HepG2 (cell line): ENCODE measurements around the gene ZNF541. TPM values are rescaled to one million over a fixed set of nuclear protein-coding genes. Genes with fewer than 3 reads are reported as not detected.
A peak's percentile ranks its signal among the peaks of the same experiment; 100 is the strongest.

Experiments used
- CENPX ChIP-seq: sonication (generic); formaldehyde crosslinking; IDR thresholded peaks from 2 replicates; pipeline ENCODE4 v1.9.0; 2021; ENCODE audit warnings: mild to moderate bottlenecking, missing genetic modification reagents, moderate library complexity
- E2F2 ChIP-seq: sonication (generic); formaldehyde crosslinking; IDR thresholded peaks from 2 replicates; pipeline ENCODE4 v1.4.0; 2020; ENCODE audit warnings: missing genetic modification reagents, borderline replicate concordance
- EEA1 ChIP-seq: sonication (generic); formaldehyde crosslinking; IDR thresholded peaks from 2 replicates; pipeline ENCODE4 v1.5.1; 2020; ENCODE audit warnings: mild to moderate bottlenecking, missing genetic modification reagents, borderline replicate concordance
- GLI4 ChIP-seq: sonication (generic); formaldehyde crosslinking; IDR thresholded peaks from 2 replicates; pipeline ENCODE4 v1.5.1; 2020; ENCODE audit warnings: missing genetic modification reagents, mild to moderate bottlenecking, moderate library complexity, borderline replicate concordance
- GRHL1 ChIP-seq: sonication (generic); formaldehyde crosslinking; conservative IDR thresholded peaks from 2 replicates; pipeline ENCODE4 v1.8.0; 2022; ENCODE audit warnings: missing genetic modification reagents
- HOXA7 ChIP-seq: sonication (generic); formaldehyde crosslinking; IDR thresholded peaks from 2 replicates; pipeline ENCODE4 v1.8.1; 2022; ENCODE audit warnings: mild to moderate bottlenecking, missing genetic modification reagents, moderate library complexity
- IRF9 ChIP-seq: sonication (generic); formaldehyde crosslinking; IDR thresholded peaks from 2 replicates; pipeline ENCODE4 v1.8.0; 2022; ENCODE audit warnings: missing genetic modification reagents, mild to moderate bottlenecking, borderline replicate concordance
- MAFG ChIP-seq: sonication (generic); formaldehyde crosslinking; IDR thresholded peaks from 2 replicates; pipeline ENCODE4 v1.5.1; 2020; ENCODE audit warnings: mild to moderate bottlenecking, missing genetic modification reagents
- PPARG ChIP-seq: conservative IDR thresholded peaks from 2 replicates; pipeline ENCODE4 v1.6.1; 2016; ENCODE audit warnings: missing biosample characterization, missing genetic modification reagents
- REL ChIP-seq: sonication (generic); formaldehyde crosslinking; conservative IDR thresholded peaks from 2 replicates; pipeline ENCODE4 v1.8.0; 2022; ENCODE audit warnings: mild to moderate bottlenecking, missing genetic modification reagents, moderate library complexity
- SIN3A ChIP-seq: IDR thresholded peaks from 2 replicates; pipeline ENCODE4 v1.6.1; 2011; ENCODE audit warnings: low read depth, mild to moderate bottlenecking, control low read depth, low read length, borderline replicate concordance
- TMF1 ChIP-seq: sonication (generic); formaldehyde crosslinking; IDR thresholded peaks from 2 replicates; pipeline ENCODE4 v1.8.1; 2022; ENCODE audit warnings: low read depth, missing genetic modification reagents
- YEATS4 ChIP-seq: sonication (generic); formaldehyde crosslinking; IDR thresholded peaks from 2 replicates; pipeline ENCODE4 v1.4.0; 2020; ENCODE audit warnings: missing genetic modification reagents, borderline replicate concordance
- ZBTB49 ChIP-seq: sonication (generic); formaldehyde crosslinking; IDR thresholded peaks from 2 replicates; pipeline ENCODE4 v1.4.0; 2020; ENCODE audit warnings: missing genetic modification reagents, borderline replicate concordance
- ZGPAT ChIP-seq: IDR thresholded peaks from 2 replicates; pipeline ENCODE4 v1.6.1; 2016; ENCODE audit warnings: mild to moderate bottlenecking
- ZNF362 ChIP-seq: sonication (generic); formaldehyde crosslinking; IDR thresholded peaks from 2 replicates; pipeline ENCODE4 v1.4.0; 2020; ENCODE audit warnings: missing genetic modification reagents, mild to moderate bottlenecking, borderline replicate concordance
- ZNF430 ChIP-seq: sonication (generic); formaldehyde crosslinking; IDR thresholded peaks from 2 replicates; pipeline ENCODE4 v1.9.0; 2021; ENCODE audit warnings: mild to moderate bottlenecking, missing genetic modification reagents
- ZNF792 ChIP-seq: IDR thresholded peaks from 2 replicates; pipeline ENCODE4 v1.6.1; 2016
- ZNF841 ChIP-seq: sonication (generic); formaldehyde crosslinking; IDR thresholded peaks from 2 replicates; pipeline ENCODE4 v1.8.1; 2023; ENCODE audit warnings: missing genetic modification reagents, borderline replicate concordance
- polyA plus RNA-seq, 8 experiments: library from polyadenylated mRNA; depleted of rRNA in 3 of 8; stranded (reverse) in 7 of 8; unstranded in 1 of 8; fragments of >200 nt; fragmentation: Illumina TruSeq in 4 of 8; extraction: Trizol in 4 of 8; gene quantifications; 2 replicates each; pipeline versions ENCODE4 v1.2.1 to v1.2.3, GENCODE V29; 2011 to 2016; ENCODE audit warnings: low read depth in 4 of 8, missing spikeins in 1 of 8, mixed read lengths in 1 of 8; ENCODE audit not compliant: insufficient read depth in 1 of 8
- total RNA-seq, 5 experiments: library from RNA; depleted of rRNA; stranded (reverse); fragments of >200 nt; fragmentation: Illumina TruSeq; extraction: Trizol; gene quantifications; 2 replicates each; pipeline ENCODE4 v1.2.3, GENCODE V29; 2016; ENCODE audit warnings: low read depth in 1 of 5

The ZNF541 gene
- total and polyA plus RNA-seq, 2 of the 13 experiments (the other 11 are each of a cell fraction or from before 2014, with no cell fraction given), result 0.03 to 0.04 TPM

GRCh38 chr19:47601180-47601904 lies 28.4 kb upstream of the ZNF541 start (continued):
- no peak for TF ChIP-seq MAFG (CRISPR knock-in tag)
- no peak for TF ChIP-seq EEA1
- TF ChIP-seq ZGPAT (CRISPR knock-in tag), result no peak
- TF ChIP-seq PPARG (CRISPR knock-in tag), result no peak
- no peak for TF ChIP-seq IRF9 (CRISPR knock-in tag)
- TF ChIP-seq HOXA7, result no peak
- TF ChIP-seq ZNF430 (CRISPR knock-in tag), result no peak
- TF ChIP-seq YEATS4 (CRISPR knock-in tag), result no peak
- TF ChIP-seq SIN3A, result no peak
- TF ChIP-seq TMF1 (CRISPR knock-in tag), result no peak
- no peak for TF ChIP-seq ZNF841 (CRISPR knock-in tag)
- TF ChIP-seq REL (CRISPR knock-in tag), result no peak
- TF ChIP-seq GRHL1 (CRISPR knock-in tag), result no peak
- TF ChIP-seq GLI4 (CRISPR knock-in tag), result 0 out of 2 replicates have a peak, but pooled peaks have one; percentile 63
- no peak for TF ChIP-seq CENPX (CRISPR knock-in tag)
- no peak for TF ChIP-seq ZNF792 (CRISPR knock-in tag)
- TF ChIP-seq ZBTB49 (CRISPR knock-in tag), result no peak
- 0 out of 2 replicates have a peak, but pooled peaks have one; percentile 20 for TF ChIP-seq ZNF362
- no peak for TF ChIP-seq E2F2 (CRISPR knock-in tag)
